Endothelial cell of umbilical vein (primary cell): ENCODE measurements around the gene SKIL. TPM values are rescaled to one million over a fixed set of nuclear protein-coding genes. Genes with fewer than 3 reads are reported as not detected.

Experiments used
- BruUV-seq: library from RNA; stranded (reverse); fragments of 400-500 nt; replicated peaks from 2 replicates; lab custom pipeline; 2021; lab: Mats Ljungman, UMichigan
- CTCF ChIA-PET: fragments of 300-600, 350-600 bp; sonication (Branson Sonifier 250); formaldehyde crosslinking; loops from one replicate; lab custom pipeline; 2021; ENCODE audit warnings: antibody characterized with exemption, inconsistent platforms; lab: Charles Lee
- POLR2A ChIA-PET: fragments of 300-600, 350-600 bp; sonication (Branson Sonifier 250); formaldehyde crosslinking; loops from one replicate; lab custom pipeline; 2021; ENCODE audit warnings: antibody characterized with exemption, inconsistent platforms; lab: Charles Lee
- DNase-seq: peaks from one replicate; pipeline ENCODE4 v3.0.0-alpha.2; 2011; ENCODE audit warnings: low read depth, low spot score
- FAIRE-seq: peaks from 2 replicates; lab custom pipeline; 2011; peaks lifted over from hg19 to GRCh38; lab: Jason Lieb, UNC
- H2AFZ ChIP-seq: 2 replicates; pipeline ENCODE4 v1.6.0; 2012; ENCODE audit warnings: low read depth, low read length, control low read depth, inconsistent platforms
- H3K27ac ChIP-seq: 2 replicates; pipeline ENCODE4 v1.5.1; 2011; ENCODE audit warnings: low read depth, mild to moderate bottlenecking, control low read depth, low read length, moderate library complexity; ENCODE audit not compliant: insufficient read depth
- H3K27me3 ChIP-seq, 2 experiments: 2 replicates each; pipeline versions ENCODE4 v1.6.0 to v1.6.1; 2011; ENCODE audit warnings: low read length in 2 of 2, mixed read lengths in 1 of 2; ENCODE audit not compliant: control insufficient read depth in 2 of 2, insufficient read depth in 2 of 2
- H3K36me3 ChIP-seq, 2 experiments: 2 replicates in 1 of 2; 3 replicates in 1 of 2; pipeline ENCODE4 v1.5.1; 2011; ENCODE audit warnings: low read length in 2 of 2, mild to moderate bottlenecking in 1 of 2, moderate library complexity in 1 of 2; ENCODE audit not compliant: control insufficient read depth in 2 of 2, insufficient read depth in 2 of 2; ENCODE audit errors: extremely low read depth in 1 of 2
- H3K4me1 ChIP-seq: 3 replicates; pipeline ENCODE4 v1.5.1; 2011; ENCODE audit warnings: mild to moderate bottlenecking, low read length; ENCODE audit not compliant: control insufficient read depth, insufficient read depth; ENCODE audit errors: extremely low read depth
- H3K4me2 ChIP-seq: 2 replicates; pipeline ENCODE4 v1.6.1; 2011; ENCODE audit warnings: low read length, control low read depth, mixed read lengths; ENCODE audit not compliant: insufficient read depth
- H3K4me3 ChIP-seq, 3 experiments: fragments of 200-600 bp in 1 of 3; sonication (generic), shearing (Covaris generic) in 1 of 3; replicated peaks in 1 of 3; 2 replicates each; pipeline ENCODE4 v1.5.1; 2011 to 2016; ENCODE audit warnings: control low read depth in 3 of 3, low read length in 3 of 3, mild to moderate bottlenecking in 2 of 3, inconsistent platforms in 1 of 3, low read depth in 1 of 3, moderate library complexity in 1 of 3; ENCODE audit not compliant: insufficient read depth in 1 of 3
- H3K79me2 ChIP-seq: 2 replicates; pipeline ENCODE4 v1.6.0; 2012; ENCODE audit warnings: low read length, inconsistent platforms; ENCODE audit not compliant: control insufficient read depth, insufficient read depth
- H3K9ac ChIP-seq: replicated peaks from 2 replicates; pipeline ENCODE3; 2011; ENCODE audit warnings: low read length, control low read depth; ENCODE audit not compliant: insufficient read depth; ENCODE audit errors: extremely low read depth
- H3K9me1 ChIP-seq: replicated peaks from 3 replicates; pipeline ENCODE4 v1.6.0; 2011; ENCODE audit warnings: mild to moderate bottlenecking, low read length; ENCODE audit not compliant: control insufficient read depth, insufficient read depth; ENCODE audit errors: extremely low read depth
- H3K9me3 ChIP-seq: replicated peaks from 2 replicates; pipeline ENCODE4 v1.5.1; 2012; ENCODE audit warnings: low read length, inconsistent platforms; ENCODE audit not compliant: control insufficient read depth, insufficient read depth
- H4K20me1 ChIP-seq: replicated peaks from 2 replicates; pipeline ENCODE3; 2011; ENCODE audit warnings: mild to moderate bottlenecking, low read length; ENCODE audit not compliant: control insufficient read depth, insufficient read depth; ENCODE audit errors: extremely low read depth
- CTCF ChIP-seq, 2 donors: IDR thresholded peaks; 1 replicate in 1 of 2; 2 replicates in 1 of 2; pipeline ENCODE4 v1.5.1; 2011; ENCODE audit warnings: low read length in 2 of 2, mild to moderate bottlenecking in 2 of 2, moderate library complexity in 2 of 2, control low read depth in 1 of 2, inconsistent platforms in 1 of 2, low read depth in 1 of 2; ENCODE audit not compliant: insufficient read depth in 1 of 2; ENCODE audit errors: extremely low read depth in 1 of 2
- EZH2 ChIP-seq: IDR thresholded peaks from 2 replicates; pipeline ENCODE4 v1.6.1; 2012; ENCODE audit warnings: borderline replicate concordance, low read depth, mild to moderate bottlenecking, moderate library complexity, low read length, inconsistent platforms; ENCODE audit not compliant: severe bottlenecking
- FOS ChIP-seq: IDR thresholded peaks from 2 replicates; pipeline ENCODE4 v1.6.1; 2011; ENCODE audit warnings: mild to moderate bottlenecking, low read length, moderate library complexity, borderline replicate concordance; ENCODE audit not compliant: insufficient read depth
- GATA2 ChIP-seq: IDR thresholded peaks from 2 replicates; pipeline ENCODE4 v1.7.0; 2011; ENCODE audit warnings: low read depth, mild to moderate bottlenecking, moderate library complexity, mixed read lengths, low read length; ENCODE audit not compliant: insufficient read length, insufficient read depth
- JUN ChIP-seq: IDR thresholded peaks from 2 replicates; pipeline ENCODE4 v1.6.1; 2011; ENCODE audit warnings: borderline replicate concordance, low read depth; ENCODE audit not compliant: insufficient read length, insufficient read depth
- MAX ChIP-seq: IDR thresholded peaks from 2 replicates; pipeline ENCODE4 v1.6.1; 2011; ENCODE audit not compliant: insufficient read depth, insufficient read length
- MYC ChIP-seq: IDR thresholded peaks from one replicate; pipeline ENCODE4 v1.6.1; 2011; ENCODE audit warnings: mild to moderate bottlenecking, low read depth, low read length
- POLR2A ChIP-seq: IDR thresholded peaks from 2 replicates; pipeline ENCODE4 v1.6.1; 2012; ENCODE audit warnings: low read depth, mild to moderate bottlenecking, control low read depth, low read length
- POLR2AphosphoS5 ChIP-seq: IDR thresholded peaks from 2 replicates; pipeline ENCODE4 v1.6.1; 2012; ENCODE audit warnings: low read depth, mild to moderate bottlenecking, control low read depth, low read length, moderate library complexity; ENCODE audit not compliant: insufficient read depth
- dilution Hi-C: fragments of 300-500 bp; cut with MboI; formaldehyde crosslinking; loops from one replicate; pipeline ENCODE4 v1.15.0; 2019; ENCODE audit warnings: low sequenced_read_pairs; ENCODE audit not compliant: extremely low pct_ligation_motif_present
- intact Hi-C: fragments of 100-400 bp; cut with micrococcal nuclease; formaldehyde crosslinking; loops from one replicate; pipeline ENCODE4 v1.10.0; 2022
- polyA plus RNA-seq, 4 experiments: library from polyadenylated mRNA; depleted of rRNA in 3 of 4; stranded (reverse) in 3 of 4; unstranded in 1 of 4; fragments of >200 nt; gene quantifications; 2 replicates each; pipeline versions ENCODE4 v1.2.1 to v1.2.3, GENCODE V29; 2011 to 2012; ENCODE audit warnings: missing spikeins in 1 of 4
- total RNA-seq: library from RNA; stranded (reverse); gene quantifications from 2 replicates; pipeline ENCODE4 v1.2.3, GENCODE V29; 2021

SKIL gene
- total and polyA plus RNA-seq, 2 donors (not counting 3 experiments of a cell fraction or from before 2014, with no cell fraction given), result 18.4 to 135 TPM

GRCh38 chr3:170346481-170347392 lies 10.8 kb upstream of the SKIL start:
- Histone ChIP-seq H3K4me3 (no peak overlapping the region), H3K9me3 (no peaks in the 10 kb centered on the region), H3K27ac (no peak overlapping the region), H4K20me1 (no peaks in the 10 kb centered on the region), H3K9me1 (no peaks in the 10 kb centered on the region), H3K27me3 (no peaks in the 10 kb centered on the region), H3K4me1 (peaks cover 13% of the 10 kb centered on the region), H3K79me2 (no peaks in the 10 kb centered on the region), H2AFZ (no peak overlapping the region), H3K36me3 (no peaks in the 10 kb centered on the region), H3K4me2 (no peak overlapping the region), H3K9ac (no peak overlapping the region)
- dilution Hi-C loops, result no loop called here
- POLR2A ChIA-PET, result no interaction called here
- no TSS peak for BruUV-seq
- DNase-seq (no peak), FAIRE-seq (no peak)
- CTCF ChIA-PET, result no interaction called here
- intact Hi-C loops, result no loop called here
- TF ChIP-seq MYC (no peak), JUN (no peak), POLR2A (no peak), CTCF (IDR thresholded peaks at IDR 0.05; ENCODE audit: extremely low read depth in 1 of 2, insufficient read depth in 1 of 2, low read depth in 1 of 2, low read length in 2 of 2) (no peak), FOS (no peak), EZH2 (no peak), MAX (no peak), POLR2AphosphoS5 (no peak), GATA2 (no peak)
